Endometrial microvascular endothelial cells (primary cell): ENCODE data around the gene DMRTC2. TPM values are rescaled to one million over a fixed set of nuclear protein-coding genes. Genes with fewer than 3 reads are reported as not detected.

Experiments
- in situ Hi-C: cut with HindIII; loops from 2 replicates; pipeline ENCODE4 v1.10.0; 2017; ENCODE audit warnings: low sequenced_read_pairs, low pct_unique_long_range_greater_than_20kb; ENCODE audit errors: inconsistent ontology term
- total RNA-seq: library from RNA; depleted of rRNA; stranded (reverse); fragments of >200 nt; gene quantifications from one replicate; pipeline ENCODE4 v1.2.3, GENCODE V29; 2015; ENCODE audit errors: inconsistent ontology term

The DMRTC2 gene
- total RNA-seq, 1 donor from 2014 or later, result not detected

DNA sequence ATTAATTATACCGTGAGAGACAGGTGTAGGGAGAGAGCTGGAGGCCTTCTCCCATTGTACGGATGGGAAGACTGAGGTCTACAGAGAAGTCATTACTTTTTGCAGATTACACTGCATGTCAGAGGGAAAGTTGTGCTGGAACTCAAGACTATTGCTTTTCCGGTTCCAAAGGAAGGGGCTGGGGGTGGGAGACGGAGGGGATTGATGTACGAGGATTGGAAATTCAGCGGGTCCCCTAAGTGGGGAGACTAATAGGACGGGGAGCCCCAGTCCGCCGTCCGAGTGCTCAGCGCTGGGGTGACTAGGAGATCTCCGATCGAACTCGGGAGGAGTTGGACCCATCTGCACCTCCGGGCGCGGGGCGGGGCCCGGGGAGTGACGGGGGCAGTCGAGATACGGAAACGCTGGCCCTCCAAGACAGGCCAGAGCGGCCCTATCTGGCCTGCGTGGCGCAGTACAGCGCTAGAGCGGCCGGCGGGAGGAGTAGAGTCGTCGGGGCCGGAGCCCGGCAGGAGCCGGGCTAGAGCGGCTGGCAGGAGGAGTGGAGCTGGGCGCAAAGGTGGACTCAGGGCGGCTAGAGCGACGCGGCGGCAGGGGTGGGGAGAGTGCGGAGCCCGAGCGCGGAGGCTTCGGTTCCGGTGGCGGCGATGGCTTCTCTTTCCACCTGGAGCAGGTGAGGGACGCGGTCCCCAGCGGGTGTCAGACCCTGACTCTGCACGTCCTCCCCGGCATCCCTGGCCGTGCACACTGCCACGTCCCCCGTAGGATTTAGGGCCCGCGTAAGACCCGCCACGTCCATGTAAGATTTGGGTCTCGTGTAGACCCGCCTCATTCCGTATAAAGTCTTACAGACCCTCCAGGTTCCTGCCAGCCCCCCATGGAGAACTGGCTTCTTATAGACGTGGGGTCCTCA lies 39.2 kb downstream of the DMRTC2 start:
- in situ Hi-C loops, result no loop called here

DNA sequence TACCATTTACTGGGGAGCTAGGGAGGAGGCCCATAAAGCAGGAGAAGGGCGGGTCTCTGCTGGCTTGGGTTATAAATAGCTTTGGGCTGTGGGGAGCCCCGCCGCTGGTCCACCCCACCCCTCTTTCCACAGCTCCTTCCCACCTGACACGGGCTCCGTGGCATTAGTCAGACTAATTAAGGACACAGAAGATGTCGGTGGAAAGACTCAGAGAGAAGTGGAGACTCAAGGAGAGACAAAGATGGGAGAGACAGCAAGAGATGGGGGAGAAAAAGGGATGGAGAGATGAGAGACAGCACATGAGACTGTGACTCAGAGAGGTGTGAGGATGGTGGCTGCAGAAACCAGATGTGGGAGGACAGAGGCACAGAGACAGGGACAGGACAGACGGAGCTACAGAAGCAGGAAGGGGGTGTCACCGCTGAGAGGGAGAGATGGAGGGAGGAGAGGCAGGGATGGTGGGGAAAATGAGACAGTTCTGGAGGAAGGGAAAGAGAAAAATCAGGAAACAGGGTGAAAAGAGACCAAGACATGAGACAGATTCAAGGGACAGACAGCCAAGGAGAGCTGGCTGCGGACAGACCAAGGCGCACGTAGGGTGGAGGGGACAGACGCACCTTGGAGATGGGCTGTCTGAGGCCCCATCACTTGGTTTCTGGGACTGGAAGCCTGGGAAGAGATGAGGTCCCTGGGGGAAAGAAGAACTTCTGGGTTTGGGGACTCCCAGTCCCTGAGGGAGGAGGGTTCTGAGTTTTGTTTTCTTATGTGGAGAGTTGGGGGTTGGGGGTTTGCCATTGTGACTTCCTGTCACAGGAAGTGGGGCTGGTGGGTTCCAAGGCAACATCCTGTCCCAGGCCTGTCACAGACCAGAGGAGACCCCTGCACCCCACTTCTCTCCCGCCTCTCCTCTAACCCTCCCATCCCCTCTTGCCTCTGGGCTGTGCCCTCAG lies 42.2 kb downstream of the DMRTC2 start:
- in situ Hi-C loops, result no loop called here

DNA sequence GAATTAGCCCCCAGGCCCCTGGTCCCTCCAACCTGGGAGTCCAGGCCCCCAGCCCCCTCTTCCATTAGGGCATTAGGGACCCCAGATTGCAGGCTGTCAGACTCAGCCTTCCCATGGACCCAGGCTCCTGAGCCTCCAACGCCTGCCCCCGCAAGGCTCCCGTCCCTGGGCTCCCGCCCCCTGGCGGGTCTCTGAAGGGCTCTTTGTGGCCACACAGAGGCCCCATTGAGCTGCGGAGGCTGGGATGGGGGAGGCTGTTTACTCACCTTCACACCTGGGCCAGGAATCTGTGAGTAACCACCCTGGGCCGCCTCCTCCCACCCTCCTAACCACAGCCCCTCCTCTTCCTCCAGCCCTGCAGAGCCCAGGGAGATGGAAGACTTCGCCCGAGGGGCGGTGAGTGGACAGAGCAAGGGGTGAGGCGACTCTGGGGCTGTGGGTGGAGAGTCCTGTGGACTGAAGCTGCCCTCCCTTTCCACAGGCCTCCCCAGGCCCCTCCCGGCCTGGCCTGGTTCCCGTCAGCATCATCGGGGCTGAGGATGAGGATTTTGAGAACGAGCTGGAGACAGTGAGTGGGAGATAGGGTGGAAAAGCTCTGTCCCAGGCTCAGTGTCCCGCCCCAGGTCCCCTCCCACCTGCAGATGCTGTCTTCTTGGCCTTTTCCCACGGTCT lies 43.0 kb downstream of the DMRTC2 start:
- in situ Hi-C loops, result no loop called here

GRCh38 chr19:41888926-41889325 lies 44.1 kb downstream of the DMRTC2 start:
- in situ Hi-C loops, result no loop called here

DNA sequence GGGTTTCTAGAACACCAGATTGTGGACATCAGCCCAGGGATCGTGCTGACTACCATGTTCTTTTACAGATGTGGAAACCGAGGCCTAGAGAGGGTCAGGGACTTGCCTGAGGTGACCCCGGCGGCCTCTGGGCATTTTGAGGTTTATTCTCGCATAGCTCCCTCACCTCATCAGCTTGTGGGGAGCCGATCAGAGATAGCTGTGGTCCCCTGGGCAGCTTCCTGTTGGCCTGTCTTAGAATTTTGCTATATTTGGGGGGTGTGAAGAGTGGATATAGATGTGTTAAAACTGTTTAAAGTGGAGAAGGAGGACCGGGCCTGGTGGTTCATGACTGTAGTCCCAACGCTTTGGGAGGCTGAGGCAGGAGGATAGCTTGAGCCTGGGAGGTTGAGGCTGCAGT lies 45.1 kb downstream of the DMRTC2 start:
- in situ Hi-C loops, result no loop called here

DNA sequence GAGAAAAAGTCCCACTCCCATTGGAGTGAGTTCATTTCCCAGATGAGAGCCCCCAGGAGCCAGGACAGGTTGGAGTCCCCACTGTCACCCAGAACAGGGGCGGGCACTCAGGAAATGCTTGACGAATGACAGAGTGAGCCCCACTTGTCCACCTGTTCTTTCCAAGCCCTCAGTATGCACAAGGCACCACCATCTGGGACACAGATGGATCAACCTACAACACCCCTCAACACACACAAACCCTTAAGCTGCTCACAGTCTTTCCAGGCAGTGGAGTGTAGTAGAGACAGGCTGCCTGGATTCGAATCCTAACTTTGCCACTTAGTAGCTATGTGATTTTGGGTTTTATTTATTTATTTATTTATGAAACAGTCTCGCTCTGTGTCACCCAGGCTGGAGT lies 46.1 kb downstream of the DMRTC2 start:
- in situ Hi-C loops, result no loop called here

- in situ Hi-C loops, result no loop called here
These were observed 47.5 kb downstream of the DMRTC2 start for GRCh38 chr19:41892173-41892902.

GRCh38 chr19:41893899-41894298 lies 49.1 kb downstream of the DMRTC2 start:
- in situ Hi-C loops, result no loop called here

DNA sequence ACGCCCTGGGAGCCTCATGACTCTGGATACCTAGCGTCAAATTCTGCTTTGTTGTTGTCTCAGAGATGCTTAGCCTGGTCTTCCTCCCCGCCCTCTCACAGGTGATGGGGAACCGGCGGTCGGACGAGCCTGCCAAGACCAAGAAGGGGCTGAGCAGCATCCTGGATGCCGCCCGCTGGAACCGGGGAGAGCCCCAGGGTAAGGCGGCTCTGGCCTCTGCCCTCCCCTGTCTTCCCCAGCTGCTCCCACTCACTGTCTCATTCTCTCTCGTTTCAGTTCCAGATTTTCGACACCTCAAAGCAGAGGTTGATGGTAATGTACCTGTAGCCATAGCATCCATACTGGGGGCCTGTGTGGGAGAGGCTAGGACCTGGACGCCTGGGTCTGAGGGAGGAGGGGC lies 49.5 kb downstream of the DMRTC2 start:
- in situ Hi-C loops, result no loop called here

- in situ Hi-C loops, result no loop called here
These were observed 51.1 kb downstream of the DMRTC2 start for GRCh38 chr19:41895745-41896580.

- in situ Hi-C loops, result no loop called here
These were observed 51.7 kb downstream of the DMRTC2 start for GRCh38 chr19:41896581-41896942.

GRCh38 chr19:41897181-41897580 lies 52.3 kb downstream of the DMRTC2 start:
- in situ Hi-C loops, result no loop called here

DNA sequence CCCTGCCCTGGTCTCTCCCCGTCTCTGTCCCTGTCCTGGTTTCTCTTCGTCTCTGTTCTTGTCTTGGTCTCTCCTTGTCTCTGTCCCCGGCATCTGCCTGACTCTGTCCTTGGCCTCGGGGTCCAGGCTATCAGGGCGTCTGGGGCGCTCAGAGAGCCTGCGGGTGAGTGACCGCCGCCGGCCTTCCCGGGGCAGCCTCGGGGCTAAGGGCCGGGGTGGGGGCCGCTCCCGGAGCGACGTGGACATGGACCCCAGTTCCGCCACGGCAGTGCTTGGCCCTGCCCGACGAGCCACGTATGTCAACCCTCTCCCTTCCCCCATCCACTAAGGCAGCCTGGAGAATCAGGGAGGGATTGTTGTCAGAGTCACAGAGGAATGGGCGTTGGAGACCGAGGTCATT lies 53.0 kb downstream of the DMRTC2 start:
- in situ Hi-C loops, result no loop called here

GRCh38 chr19:41898235-41898634 lies 53.4 kb downstream of the DMRTC2 start:
- in situ Hi-C loops, result no loop called here
